GM12873 (cell line): ENCODE measurements around the gene TARS2.

Experiments
- CTCF ChIP-seq: IDR thresholded peaks from 2 replicates; pipeline ENCODE4 v1.5.1; 2012; ENCODE audit warnings: low read depth, mild to moderate bottlenecking, moderate library complexity, low read length, control low read depth; ENCODE audit not compliant: insufficient read depth; ENCODE audit errors: missing control alignments

TARS2 gene

GRCh38 chr1:150550222-150551050 is 63.2 kb downstream of the TARS2 start:
- TF ChIP-seq CTCF = no peak

- TF ChIP-seq CTCF = no peak
Observed at GRCh38 chr1:150551051-150551783, 64.0 kb downstream of the TARS2 start.

- no peak for TF ChIP-seq CTCF
Observed at GRCh38 chr1:150551784-150552127, 64.5 kb downstream of the TARS2 start.

DNA sequence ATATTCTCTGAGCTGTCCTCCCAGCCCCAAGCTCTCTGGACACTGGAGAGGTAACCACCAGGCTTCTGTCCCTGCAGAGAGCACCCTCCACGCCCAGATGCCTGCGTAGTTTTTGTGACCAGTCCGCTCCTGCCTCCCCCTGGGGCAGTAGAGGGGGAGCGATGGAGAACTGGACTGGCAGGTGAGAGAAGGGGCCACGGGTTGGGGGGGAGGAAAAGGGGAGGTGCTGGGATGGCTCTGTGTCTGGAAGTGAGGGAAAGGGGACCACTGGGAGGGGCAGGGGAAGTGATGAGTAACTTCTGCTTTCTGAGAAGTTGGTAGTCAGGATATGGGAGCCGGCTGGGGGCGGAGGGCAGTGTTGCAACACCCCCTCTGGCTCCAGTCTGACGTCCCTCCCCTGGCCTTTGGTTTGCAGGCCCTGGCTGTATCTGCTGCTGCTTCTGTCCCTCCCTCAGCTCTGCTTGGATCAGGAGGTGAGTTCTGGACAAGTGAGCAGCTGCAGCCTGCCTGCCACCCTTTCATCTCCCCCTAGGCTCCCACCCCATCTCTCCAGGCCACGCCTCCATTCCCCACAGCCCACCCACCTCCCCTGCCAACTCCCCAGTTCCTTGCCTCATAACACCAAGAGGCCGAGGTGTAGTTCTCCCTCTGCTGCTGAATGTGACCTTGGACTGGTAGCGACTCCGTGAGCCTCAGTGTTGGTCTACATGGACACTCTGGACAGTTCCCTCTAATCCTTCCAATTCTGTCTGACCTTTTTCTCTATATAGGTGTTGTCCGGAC is 65.1 kb downstream of the TARS2 start:
- TF ChIP-seq CTCF = no peak

- no peak for TF ChIP-seq CTCF
Observed at GRCh38 chr1:150552911-150553289, 65.7 kb downstream of the TARS2 start.

- TF ChIP-seq CTCF = no peak
Observed at GRCh38 chr1:150553392-150554085, 66.3 kb downstream of the TARS2 start.
